ENCODE data around the gene WDR45B.
"Not testable (repeated sequence)": the region's sequence is repeated elsewhere in the genome, so short reads cannot be mapped to it uniquely, and the experiment has no call there.

WDR45B gene

GRCh38 chr17:82588266-82589175, 59.7 kb downstream of the WDR45B start:
- DNase-seq (ENCODE audit: insufficient read length, low spot score) (no peak), FAIRE-seq (no peak)

GRCh38 chr17:82587234-82588086, 60.8 kb downstream of the WDR45B start:
- FAIRE-seq: no peak

GRCh38 chr17:82586576-82587233, 61.5 kb downstream of the WDR45B start:
- FAIRE-seq (no peak), DNase-seq (ENCODE audit: insufficient read length, low spot score) (no peak)

More at GRCh38 chr17:82587234-82588086, 60.8 kb downstream of the WDR45B start:
- no peak for DNase-seq (ENCODE audit: insufficient read length, low spot score)

GRCh38 chr17:82585935-82586575, 62.2 kb downstream of the WDR45B start:
- not testable (repeated sequence) for DNase-seq (ENCODE audit: insufficient read length, low spot score)
- peak; percentile 100 for FAIRE-seq

- no peak for DNase-seq (ENCODE audit: insufficient read length, low spot score)
- FAIRE-seq: no peak
Measured at GRCh38 chr17:82583720-82584234, 64.5 kb downstream of the WDR45B start.

DNA sequence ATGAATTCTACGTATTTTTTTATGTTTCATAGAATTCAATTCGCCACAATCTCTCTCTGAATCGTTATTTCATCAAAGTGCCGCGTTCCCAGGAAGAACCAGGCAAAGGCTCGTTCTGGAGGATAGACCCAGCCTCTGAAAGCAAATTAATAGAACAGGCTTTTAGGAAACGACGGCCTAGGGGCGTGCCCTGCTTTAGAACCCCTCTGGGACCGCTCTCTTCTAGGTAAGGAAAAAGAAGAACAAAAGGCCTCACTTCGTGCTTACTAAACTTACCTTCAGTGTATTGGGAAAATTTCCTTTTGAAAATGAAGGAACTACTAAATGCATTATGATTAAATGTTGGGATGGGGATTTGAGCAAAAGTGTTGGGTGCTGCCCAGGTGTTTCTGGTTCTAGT, 65.5 kb downstream of the WDR45B start:
- DNase-seq (ENCODE audit: insufficient read length, low spot score) (no peak), FAIRE-seq (no peak)

DNA sequence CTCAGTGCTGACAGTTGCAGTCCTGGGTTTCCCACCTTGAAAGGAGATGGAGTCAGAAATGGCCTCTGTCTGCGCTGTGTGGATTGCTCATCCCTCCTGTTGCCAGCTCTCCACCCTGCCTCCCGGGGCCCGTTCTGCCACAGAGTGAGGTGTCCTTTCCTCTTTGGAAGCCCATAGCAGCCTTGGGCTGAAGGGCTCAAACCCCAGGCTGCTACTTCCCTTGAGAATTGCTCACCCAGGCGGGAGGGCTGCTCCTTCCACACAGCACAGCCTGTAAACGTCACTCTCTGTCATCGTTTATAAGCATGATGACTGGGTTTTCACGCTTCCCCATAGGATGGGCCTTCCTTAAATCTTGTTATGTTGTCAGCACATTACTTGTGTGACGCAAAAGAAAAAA, 66.0 kb downstream of the WDR45B start:
- no peak for FAIRE-seq

GRCh38 chr17:82579969-82580368, 68.3 kb downstream of the WDR45B start:
- not testable (repeated sequence) for DNase-seq (ENCODE audit: insufficient read length, low spot score); FAIRE-seq

More for the DNA sequence above, 66.0 kb downstream of the WDR45B start:
- no peak for DNase-seq (ENCODE audit: insufficient read length, low spot score)

DNA sequence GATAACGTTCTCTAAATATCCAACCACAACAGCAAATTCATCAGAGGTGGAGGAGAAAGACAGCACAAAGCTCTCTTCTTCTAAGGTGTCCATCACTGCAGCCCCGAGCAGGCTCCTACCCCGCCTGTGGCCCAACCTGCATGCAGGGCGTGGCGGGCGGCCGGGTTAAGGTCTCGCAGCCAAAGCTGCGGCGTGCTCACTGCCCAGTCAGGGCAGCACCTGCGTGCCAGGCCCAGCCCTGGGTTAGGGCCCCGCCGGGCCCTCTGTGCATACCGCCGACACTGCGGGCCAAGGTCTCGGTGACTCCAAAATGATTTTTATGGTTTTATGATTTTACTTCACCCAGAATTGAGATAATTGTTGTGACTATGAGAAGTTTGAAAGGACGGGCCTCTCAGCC, 70.9 kb downstream of the WDR45B start:
- FAIRE-seq (no peak), DNase-seq (ENCODE audit: insufficient read length, low spot score) (no peak)

GRCh38 chr17:82575581-82576221, 72.5 kb downstream of the WDR45B start:
- not testable (repeated sequence) for FAIRE-seq; DNase-seq (ENCODE audit: insufficient read length, low spot score)

- no peak for FAIRE-seq
- DNase-seq (ENCODE audit: insufficient read length, low spot score): no peak
Measured at GRCh38 chr17:82574041-82574440, 74.2 kb downstream of the WDR45B start.

- FAIRE-seq (no peak), DNase-seq (ENCODE audit: insufficient read length, low spot score) (no peak)
Measured at GRCh38 chr17:82571855-82572254, 76.4 kb downstream of the WDR45B start.

GRCh38 chr17:82570277-82570676, 78.0 kb downstream of the WDR45B start:
- FAIRE-seq: no peak
- DNase-seq (ENCODE audit: insufficient read length, low spot score): no peak

DNA sequence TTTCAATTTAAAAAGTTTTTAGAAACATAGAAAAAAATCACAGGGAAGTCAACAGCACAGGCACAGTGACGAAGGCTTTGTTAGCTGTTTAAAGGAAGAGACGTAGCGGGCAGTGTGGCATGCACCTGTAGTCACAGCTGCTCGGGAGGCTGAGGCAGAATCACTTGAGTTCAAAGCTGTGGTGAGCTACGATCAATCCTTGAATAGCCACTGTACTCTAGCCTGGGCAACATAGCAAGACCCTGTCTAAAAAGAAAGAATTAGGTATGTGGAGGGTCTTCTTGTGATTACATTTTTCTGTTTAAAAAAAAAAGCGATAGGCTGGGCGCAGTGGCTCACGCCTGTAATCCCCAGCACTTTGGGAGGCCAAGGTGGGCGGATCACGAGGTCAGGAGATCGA, 78.6 kb downstream of the WDR45B start:
- FAIRE-seq (no peak), DNase-seq (ENCODE audit: insufficient read length, low spot score) (no peak)

- no peak for FAIRE-seq
- no peak for DNase-seq (ENCODE audit: insufficient read length, low spot score)
Measured at GRCh38 chr17:82568997-82569393, 79.2 kb downstream of the WDR45B start.

GRCh38 chr17:82567286-82567685, 81.0 kb downstream of the WDR45B start:
- FAIRE-seq (no peak), DNase-seq (ENCODE audit: insufficient read length, low spot score) (no peak)

DNA sequence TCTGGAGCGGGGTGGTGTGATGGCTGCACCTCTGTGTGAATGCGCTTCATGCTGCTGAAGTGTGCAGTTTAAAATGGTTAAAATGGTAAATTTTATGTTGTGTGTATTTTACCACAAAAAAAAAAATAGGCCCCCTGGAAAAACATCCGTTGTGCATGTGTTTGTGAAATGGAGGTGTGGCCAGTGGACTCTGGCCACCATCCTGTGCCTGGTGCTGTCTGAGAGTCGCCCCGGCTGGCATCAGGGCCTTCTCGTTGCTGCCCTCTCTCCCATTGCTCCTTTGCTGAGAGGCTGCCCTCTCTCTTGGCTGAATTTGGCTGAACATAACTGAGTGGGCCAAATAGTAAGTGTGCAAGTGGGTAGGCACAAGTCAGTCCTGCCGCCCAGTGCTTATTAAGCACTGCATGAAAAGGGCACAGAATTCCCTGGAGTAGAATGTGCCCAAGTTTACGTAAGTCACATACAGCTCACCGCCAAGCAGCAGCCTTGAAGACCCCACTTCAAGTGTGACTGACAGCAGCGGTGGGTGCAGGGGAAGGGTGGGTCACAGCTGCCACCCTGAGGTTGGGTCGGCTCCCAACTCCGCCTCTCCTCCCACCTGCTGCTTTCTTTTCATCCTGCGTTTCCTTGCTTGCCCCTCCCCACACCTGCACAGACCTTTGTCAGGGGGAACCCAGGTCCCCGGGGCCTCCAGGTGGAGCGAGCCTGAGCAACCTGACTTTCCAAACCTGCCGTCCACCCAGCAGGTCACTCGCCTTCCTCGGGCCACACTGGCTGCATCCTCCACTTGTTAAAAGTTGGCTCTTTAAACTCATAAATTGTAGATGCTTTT, 81.9 kb downstream of the WDR45B start:
- no peak for FAIRE-seq
- no peak for DNase-seq (ENCODE audit: insufficient read length, low spot score)

DNA sequence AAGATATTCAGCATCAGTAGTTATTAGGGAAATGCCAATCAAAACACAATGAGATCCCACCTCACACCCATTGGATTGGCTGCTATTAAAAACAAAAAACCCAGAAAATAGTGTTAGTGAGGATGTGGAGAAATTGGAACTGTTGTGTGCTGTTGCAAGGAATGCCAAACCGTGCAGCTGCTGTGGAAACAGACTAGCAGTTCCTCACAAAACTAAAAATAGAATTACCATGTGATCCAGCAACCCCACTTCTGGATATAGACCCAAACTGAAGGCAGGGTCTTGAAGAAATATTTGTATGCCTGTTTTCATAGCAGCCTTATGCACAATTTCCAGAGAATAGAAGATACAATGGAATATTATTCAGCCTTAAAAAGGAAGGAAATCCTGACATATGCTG, 82.7 kb downstream of the WDR45B start:
- no peak for FAIRE-seq
- no peak for DNase-seq (ENCODE audit: insufficient read length, low spot score)

Data from HTR-8/SVneo (cell line).